SK-N-MC (cell line): ENCODE data around the gene MYPN.
"Not testable (repeated sequence)": the region's sequence is repeated elsewhere in the genome, so short reads cannot be mapped to it uniquely, and the experiment has no call there.

Experiments
- DNase-seq: peaks from one replicate; pipeline ENCODE4 v3.0.0-alpha.2; 2011; ENCODE audit warnings: low read depth, low spot score
- H3K27ac ChIP-seq: fragments of 200-600 bp; sonication (generic); 2 replicates; pipeline ENCODE4 v1.5.1; 2016; ENCODE audit warnings: mixed run types
- H3K36me3 ChIP-seq: fragments of 200-600 bp; sonication (generic); 2 replicates; pipeline ENCODE4 v1.6.1; 2017; ENCODE audit warnings: antibody characterized with exemption, low read length, mixed read lengths; ENCODE audit not compliant: insufficient read depth
- H3K4me3 ChIP-seq: fragments of 200-600 bp; sonication (generic); 2 replicates; pipeline ENCODE4 v1.5.1; 2016
- H3K9ac ChIP-seq: fragments of 200-600 bp; sonication (generic); 2 replicates; pipeline ENCODE4 v1.8.0; 2017; ENCODE audit warnings: mixed run types, mixed read lengths; ENCODE audit not compliant: insufficient read length
- H3K9me3 ChIP-seq: fragments of 200-600 bp; sonication (generic); 2 replicates; pipeline ENCODE4 v1.6.1; 2017; ENCODE audit warnings: low read depth, mild to moderate bottlenecking, antibody characterized with exemption, low read length, moderate library complexity, mixed read lengths
- EZH2 ChIP-seq: fragments of 200-600 bp; sonication (generic); IDR thresholded peaks from one replicate; pipeline ENCODE4 v1.6.1; 2017; ENCODE audit warnings: antibody characterized with exemption
- FOXP2 ChIP-seq: optimal IDR thresholded peaks from 2 replicates; pipeline ENCODE3; 2011; ENCODE audit warnings: mild to moderate bottlenecking, moderate library complexity; ENCODE audit not compliant: insufficient read depth; ENCODE audit errors: extremely low read length, control extremely low read depth
- POLR2AphosphoS5 ChIP-seq: IDR thresholded peaks from 2 replicates; pipeline ENCODE4 v1.6.1; 2012; ENCODE audit warnings: mild to moderate bottlenecking, low read depth, low read length, borderline replicate concordance

The MYPN gene

DNA sequence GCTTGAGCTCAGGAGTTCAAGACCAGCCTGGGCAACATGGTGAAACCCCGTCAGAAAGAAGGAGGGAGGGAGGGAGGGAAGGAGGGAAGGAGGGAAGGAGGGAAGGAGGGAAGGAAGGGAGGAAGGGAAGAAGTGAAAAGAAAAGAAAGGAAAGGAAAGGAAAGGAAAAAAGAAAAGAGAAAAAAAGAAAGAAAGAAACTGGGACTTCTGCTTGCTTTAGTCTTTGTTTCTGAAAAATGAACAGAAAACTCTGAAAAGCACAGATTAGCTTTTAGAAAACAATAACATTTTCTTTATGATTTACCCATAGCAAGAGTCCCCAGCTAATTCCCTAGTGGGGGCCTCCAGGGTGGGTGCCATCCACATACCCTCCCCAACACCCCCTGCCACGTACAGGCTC is 75.8 kb downstream of the MYPN start:
- DNase-seq: no peak
- TF ChIP-seq POLR2AphosphoS5: no peak
- Histone ChIP-seq H3K36me3 (no peaks in the 10 kb centered on the region), H3K9ac (no peak overlapping the region), H3K9me3 (no peaks in the 10 kb centered on the region), H3K4me3 (no peak overlapping the region), H3K27ac (no peak overlapping the region)

DNA sequence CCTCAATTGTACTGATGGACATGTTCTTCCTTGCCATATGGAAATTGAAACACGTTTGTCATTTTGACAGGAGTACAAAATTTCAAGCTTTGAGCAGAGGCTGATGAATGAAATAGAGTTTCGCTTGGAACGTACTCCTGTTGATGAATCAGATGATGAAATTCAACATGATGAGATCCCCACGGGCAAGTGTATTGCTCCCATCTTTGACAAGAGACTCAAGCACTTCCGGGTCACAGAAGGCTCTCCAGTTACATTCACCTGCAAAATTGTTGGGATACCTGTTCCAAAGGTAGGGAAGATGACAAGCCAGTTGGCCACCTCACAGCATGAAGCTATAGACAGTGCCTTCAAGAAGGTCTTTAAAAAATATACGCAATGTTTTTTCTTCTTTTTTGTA is 79.5 kb downstream of the MYPN start:
- Histone ChIP-seq H3K9ac (no peak overlapping the region), H3K36me3 (no peaks in the 10 kb centered on the region), H3K4me3 (no peak overlapping the region), H3K27ac (no peak overlapping the region), H3K9me3 (no peaks in the 10 kb centered on the region)
- TF ChIP-seq EZH2: no peak
- TF ChIP-seq FOXP2: no peak
- no peak for TF ChIP-seq POLR2AphosphoS5
- no peak for DNase-seq

DNA sequence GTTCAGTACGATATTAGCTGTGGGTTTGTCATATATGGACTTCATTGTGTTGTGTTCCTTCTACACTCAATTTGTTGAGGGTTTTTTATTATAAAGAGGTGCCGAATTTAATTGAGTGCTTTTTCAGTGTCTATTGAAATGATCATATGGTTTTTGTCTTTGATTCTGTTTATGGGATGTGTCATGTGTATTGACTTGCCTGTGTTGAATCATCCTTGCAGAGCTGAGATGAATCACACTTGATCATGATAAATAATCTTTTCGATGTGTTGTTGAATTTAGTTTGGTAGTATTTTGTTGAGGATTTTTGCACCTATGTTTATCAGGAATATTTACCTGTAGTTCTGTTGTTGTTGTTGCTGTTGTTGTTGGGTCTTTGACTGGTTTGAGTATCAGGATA is 82.8 kb downstream of the MYPN start:
- Histone ChIP-seq H3K9me3 (no peaks in the 10 kb centered on the region), H3K27ac (no peak overlapping the region), H3K36me3 (no peaks in the 10 kb centered on the region), H3K9ac (no peak overlapping the region), H3K4me3 (no peak overlapping the region)
- TF ChIP-seq FOXP2: no peak
- no peak for TF ChIP-seq EZH2
- TF ChIP-seq POLR2AphosphoS5: no peak
- no peak for DNase-seq

DNA sequence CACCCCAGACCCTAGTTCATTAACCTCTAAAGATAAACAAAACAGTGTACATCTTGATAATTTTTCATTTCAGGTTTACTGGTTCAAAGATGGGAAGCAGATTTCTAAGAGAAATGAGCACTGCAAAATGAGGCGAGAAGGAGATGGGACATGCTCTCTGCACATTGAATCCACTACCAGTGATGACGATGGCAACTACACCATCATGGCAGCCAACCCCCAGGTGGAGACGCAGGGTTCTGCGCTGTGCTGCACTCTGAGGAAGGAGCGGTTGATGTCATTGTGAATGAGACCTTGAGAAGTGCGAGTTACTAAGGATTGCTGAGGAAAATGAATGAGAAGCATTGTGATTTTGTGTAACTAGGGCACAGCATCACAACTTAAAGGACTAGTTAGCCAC is 85.0 kb downstream of the MYPN start:
- H3K27ac ChIP-seq: no peak overlapping the region
- no peak for DNase-seq
- no peaks in the 10 kb centered on the region for H3K9me3 ChIP-seq
- no peak overlapping the region for H3K9ac ChIP-seq
- H3K4me3 ChIP-seq: no peak overlapping the region
- no peak for TF ChIP-seq EZH2
- TF ChIP-seq FOXP2: no peak
- no peaks in the 10 kb centered on the region for H3K36me3 ChIP-seq

DNA sequence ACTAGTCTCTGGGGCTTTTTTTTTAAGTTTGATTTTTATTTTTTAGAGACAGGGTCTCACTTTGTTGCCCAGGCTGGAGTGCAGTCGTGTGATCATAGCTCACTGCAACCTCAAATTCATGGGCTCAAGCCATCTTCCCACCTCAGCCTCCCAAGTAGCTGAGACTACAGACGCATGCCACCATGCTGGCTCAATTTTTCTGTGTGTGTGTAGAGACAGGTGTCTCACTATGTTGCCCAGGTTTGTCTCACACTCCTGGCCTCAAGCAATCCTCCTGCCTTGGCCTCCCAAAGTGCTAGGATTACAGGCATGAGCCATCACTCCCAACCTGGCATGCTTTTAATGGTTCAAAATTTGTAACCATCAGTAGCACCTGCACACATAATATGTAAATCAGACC is 86.5 kb downstream of the MYPN start:
- DNase-seq, H3K4me3 ChIP-seq, H3K36me3 ChIP-seq: not testable (repeated sequence)

DNA sequence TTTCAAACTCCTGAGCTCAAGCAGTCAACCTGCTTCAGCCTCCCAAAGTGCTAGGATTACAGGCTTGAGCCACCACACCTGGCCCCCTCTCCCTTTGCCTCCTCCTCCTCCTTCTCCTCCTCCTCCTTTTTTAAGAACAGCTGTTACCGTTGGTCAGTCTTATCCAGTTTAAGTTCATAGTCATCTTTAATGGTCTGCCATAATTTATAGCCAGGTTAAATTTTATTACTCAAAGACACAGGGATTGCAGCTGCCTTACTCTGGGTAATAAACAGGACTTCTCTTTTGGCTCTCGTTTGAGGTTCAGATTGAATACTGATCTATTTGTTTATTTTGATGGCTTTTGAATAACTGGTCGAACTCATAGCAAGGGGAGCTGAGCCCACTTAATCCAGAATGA is 87.4 kb downstream of the MYPN start:
- DNase-seq: no peak
- Histone ChIP-seq H3K4me3 (no peak overlapping the region), H3K27ac (no peak overlapping the region), H3K36me3 (no peaks in the 10 kb centered on the region), H3K9ac (no peak overlapping the region), H3K9me3 (no peaks in the 10 kb centered on the region)
- TF ChIP-seq POLR2AphosphoS5: no peak
- TF ChIP-seq EZH2: no peak
- TF ChIP-seq FOXP2: no peak

More for the DNA sequence above, 86.5 kb downstream of the MYPN start:
- not testable (repeated sequence) for H3K27ac ChIP-seq, H3K9ac ChIP-seq, H3K9me3 ChIP-seq

DNA sequence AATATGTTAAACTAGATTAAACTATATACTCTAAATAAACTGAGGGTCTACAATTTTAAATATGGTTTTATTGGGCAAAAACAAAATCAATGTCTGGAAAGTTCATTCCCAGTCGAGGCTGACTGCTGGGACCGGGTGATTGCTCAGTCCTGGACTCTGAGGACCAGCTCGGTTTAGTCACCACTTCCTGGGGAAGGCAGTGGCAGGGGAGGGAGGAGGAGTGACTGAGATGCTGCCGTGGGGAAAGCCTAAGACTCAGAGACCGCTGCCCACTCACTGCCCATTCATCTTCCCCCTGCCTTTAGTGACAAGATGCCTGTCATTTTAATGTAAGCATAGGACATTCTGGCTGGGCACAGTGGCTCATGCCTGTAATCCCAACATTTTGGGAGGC is 93.7 kb downstream of the MYPN start:
- no peak for DNase-seq
- H3K36me3 ChIP-seq: no peaks in the 10 kb centered on the region
- no peak overlapping the region for H3K27ac ChIP-seq
- H3K9me3 ChIP-seq: no peaks in the 10 kb centered on the region
- H3K4me3 ChIP-seq: no peak overlapping the region
- TF ChIP-seq POLR2AphosphoS5: no peak
- TF ChIP-seq EZH2: no peak
- TF ChIP-seq FOXP2: no peak
- H3K9ac ChIP-seq: no peak overlapping the region

DNA sequence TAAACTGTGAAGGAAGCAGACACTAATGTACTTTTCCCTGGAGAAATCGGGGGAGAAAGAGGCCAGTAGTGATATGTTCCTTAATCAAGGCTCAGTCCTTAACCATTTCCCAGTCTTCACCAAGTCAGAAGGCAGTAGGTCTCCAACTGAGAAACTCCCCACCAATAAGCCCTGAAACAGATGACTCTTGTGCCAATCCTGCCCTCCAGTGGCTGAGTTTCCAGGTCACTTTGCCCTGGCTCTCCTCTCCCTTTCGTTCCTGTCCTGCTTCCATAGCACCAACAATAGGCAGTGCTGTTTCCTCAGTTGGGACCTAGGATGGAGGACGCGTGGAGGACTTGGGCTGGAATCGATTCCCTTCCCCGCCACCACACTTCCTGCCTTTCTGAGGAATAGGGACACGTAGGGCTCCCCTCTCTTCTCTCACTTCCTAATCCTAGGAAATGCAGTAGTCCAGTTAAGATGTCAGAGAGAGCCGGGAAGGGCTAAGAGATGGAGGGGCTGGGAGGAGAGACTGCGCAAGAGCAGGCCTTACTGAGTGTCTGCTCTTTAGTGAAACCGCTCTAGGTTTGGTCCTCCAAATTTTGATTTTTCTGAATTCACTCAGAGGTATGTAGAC is 99.2 kb downstream of the MYPN start:
- peak; percentile 30 for DNase-seq
- Histone ChIP-seq H3K9ac (no peak overlapping the region), H3K36me3 (no peaks in the 10 kb centered on the region), H3K4me3 (no peak overlapping the region), H3K27ac (no peak overlapping the region), H3K9me3 (no peaks in the 10 kb centered on the region)
- no peak for TF ChIP-seq EZH2
- no peak for TF ChIP-seq FOXP2
- no peak for TF ChIP-seq POLR2AphosphoS5

DNA sequence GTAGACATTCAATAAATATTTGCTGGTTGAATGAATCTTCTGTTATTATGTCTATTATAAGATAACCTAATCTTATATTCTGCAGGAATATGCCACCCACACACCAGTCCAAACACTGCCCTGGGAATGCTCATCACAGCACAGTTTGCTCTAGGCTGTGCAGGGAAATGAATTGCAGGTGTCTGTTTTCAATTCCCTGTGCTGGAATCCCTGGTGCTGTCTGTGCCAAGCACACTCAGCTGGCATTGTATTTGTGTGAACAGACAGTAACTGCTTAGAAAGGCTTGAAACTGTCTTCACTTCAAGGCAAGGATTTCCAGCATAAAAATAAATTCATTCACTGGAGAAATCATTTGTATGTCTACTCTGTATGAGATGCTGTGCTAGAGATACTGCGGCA is 102.4 kb downstream of the MYPN start:
- no peaks in the 10 kb centered on the region for H3K36me3 ChIP-seq
- no peaks in the 10 kb centered on the region for H3K9me3 ChIP-seq
- H3K9ac ChIP-seq: no peak overlapping the region
- H3K27ac ChIP-seq: 0 out of 2 replicates have a peak overlapping the region, but pooled peaks have one; percentile 19
- no peak for DNase-seq
- TF ChIP-seq EZH2: no peak
- no peak for TF ChIP-seq POLR2AphosphoS5
- TF ChIP-seq FOXP2: no peak
- no peak overlapping the region for H3K4me3 ChIP-seq

DNA sequence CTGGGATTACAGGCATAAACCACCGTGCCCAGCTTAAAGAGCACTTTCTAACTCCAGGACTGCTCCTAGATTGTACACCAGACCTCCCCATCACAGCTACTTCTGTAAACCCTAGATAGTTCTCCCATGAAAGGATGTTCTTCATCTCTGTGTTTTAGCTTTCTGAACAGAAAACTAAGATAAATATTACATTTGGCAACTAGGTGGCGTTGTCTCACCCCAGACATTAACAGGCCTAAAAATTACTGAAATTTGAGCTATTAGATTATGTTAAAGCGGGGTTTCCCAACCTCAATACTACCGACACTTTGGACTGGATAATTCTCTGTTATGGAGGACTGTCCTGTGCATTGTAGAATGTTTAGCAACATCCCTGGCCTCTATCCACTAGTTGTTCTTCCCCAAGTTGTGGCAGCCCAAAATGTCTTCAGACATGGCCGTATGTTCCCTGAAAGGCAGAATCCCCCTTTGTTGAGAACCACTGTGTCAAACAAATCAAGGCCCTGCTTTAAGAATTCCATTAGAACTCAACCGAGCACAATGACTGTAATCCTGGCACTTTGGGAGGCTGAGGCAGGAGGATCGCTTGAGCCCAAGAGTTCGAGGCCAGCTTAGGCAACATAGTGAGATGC is 103.5 kb downstream of the MYPN start:
- Histone ChIP-seq H3K27ac (no peak overlapping the region), H3K9me3 (no peaks in the 10 kb centered on the region), H3K9ac (no peak overlapping the region), H3K4me3 (no peak overlapping the region), H3K36me3 (no peaks in the 10 kb centered on the region)
- no peak for TF ChIP-seq FOXP2
- TF ChIP-seq POLR2AphosphoS5: no peak
- no peak for TF ChIP-seq EZH2
- DNase-seq: peak; percentile 5
